GM23338 (cell line): ENCODE results near the gene ARMH4. TPM values are rescaled to one million over a fixed set of nuclear protein-coding genes. Genes with fewer than 3 reads are reported as not detected.
A peak's percentile ranks its signal among the peaks of the same experiment; 100 is the strongest.

Experiments
- ATAC-seq: fragments of 200-7000 bp; cut with Tn5 transposase; 3 replicates; pipeline ENCODE4 v1.9.1; 2020
- DNase-seq: peaks from one replicate; pipeline ENCODE4 v3.0.0-alpha.2; 2015; ENCODE audit warnings: low spot score
- H2AFZ ChIP-seq: fragments of 200-600 bp; sonication (generic); 2 replicates; pipeline ENCODE4 v1.8.0; 2016; ENCODE audit warnings: antibody characterized with exemption, mild to moderate bottlenecking, moderate library complexity
- H3F3A ChIP-seq: fragments of 200-600 bp; sonication (generic); replicated peaks from 2 replicates; pipeline ENCODE4 v1.8.0; 2017; ENCODE audit warnings: antibody characterized with exemption, mixed run types, low read depth
- H3K27ac ChIP-seq: fragments of 200-600 bp; sonication (generic); 2 replicates; pipeline ENCODE4 v1.6.1; 2016; ENCODE audit warnings: low read depth
- H3K27me3 ChIP-seq: fragments of 200-600 bp; sonication (generic); 2 replicates; pipeline ENCODE4 v1.8.0; 2016; ENCODE audit warnings: mild to moderate bottlenecking, mixed run types, moderate library complexity; ENCODE audit not compliant: insufficient read depth
- H3K36me3 ChIP-seq: fragments of 200-600 bp; sonication (generic); 2 replicates; pipeline ENCODE4 v1.8.0; 2016; ENCODE audit warnings: mild to moderate bottlenecking; ENCODE audit not compliant: insufficient read depth
- H3K4me1 ChIP-seq: fragments of 200-600 bp; sonication (generic); 2 replicates; pipeline ENCODE4 v1.8.0; 2016; ENCODE audit warnings: mild to moderate bottlenecking, moderate library complexity; ENCODE audit not compliant: insufficient read depth
- H3K4me2 ChIP-seq: fragments of 200-600 bp; sonication (generic); 2 replicates; pipeline ENCODE4 v1.7.1; 2017; ENCODE audit warnings: mixed run types
- H3K4me3 ChIP-seq: fragments of 200-600 bp; sonication (generic); 2 replicates; pipeline ENCODE4 v1.6.1; 2016; ENCODE audit warnings: mixed run types
- H3K79me2 ChIP-seq: fragments of 200-600 bp; sonication (generic); replicated peaks from 2 replicates; pipeline ENCODE4 v1.8.0; 2017; ENCODE audit warnings: mild to moderate bottlenecking; ENCODE audit not compliant: insufficient read depth
- H3K9me2 ChIP-seq: fragments of 200-600 bp; sonication (generic); 2 replicates; pipeline ENCODE4 v1.8.0; 2017; ENCODE audit not compliant: insufficient read depth
- H4K20me1 ChIP-seq: fragments of 200-600 bp; sonication (generic); replicated peaks from 2 replicates; pipeline ENCODE4 v1.8.0; 2017; ENCODE audit warnings: mild to moderate bottlenecking; ENCODE audit not compliant: insufficient read depth
- H3K27ac Mint-ChIP-seq: 2 replicates; pipeline ENCODE4 v1.8.0; 2020; ENCODE audit warnings: inconsistent platforms, mild to moderate bottlenecking, moderate library complexity, mixed read lengths
- H3K27me3 Mint-ChIP-seq: 3 replicates; pipeline ENCODE4 v1.8.0; 2022; ENCODE audit warnings: low read depth, mild to moderate bottlenecking, moderate library complexity, mixed read lengths, inconsistent platforms; ENCODE audit not compliant: insufficient read depth, poor library complexity
- H3K36me3 Mint-ChIP-seq: 3 replicates; pipeline ENCODE4 v1.8.0; 2021; ENCODE audit warnings: low read depth, mild to moderate bottlenecking, inconsistent platforms, moderate library complexity, mixed read lengths
- H3K4me1 Mint-ChIP-seq: 3 replicates; pipeline ENCODE4 v1.8.0; 2020; ENCODE audit warnings: mild to moderate bottlenecking, inconsistent platforms, mixed read lengths
- H3K4me3 Mint-ChIP-seq: 3 replicates; pipeline ENCODE4 v1.8.0; 2021; ENCODE audit warnings: moderate library complexity, mild to moderate bottlenecking, inconsistent platforms, mixed read lengths
- H3K9me3 Mint-ChIP-seq: 3 replicates; pipeline ENCODE4 v1.8.0; 2020; ENCODE audit warnings: moderate library complexity, mild to moderate bottlenecking, inconsistent platforms, mixed read lengths
- CREB1 ChIP-seq: fragments of 250-450 bp; sonication (Bioruptor Pico); IDR thresholded peaks from 2 replicates; pipeline ENCODE4 v1.5.0; 2020; ENCODE audit warnings: low read depth, mild to moderate bottlenecking, moderate library complexity
- EZH2 ChIP-seq: fragments of 200-600 bp; sonication (generic); IDR thresholded peaks from one replicate; pipeline ENCODE4 v1.8.0; 2017; ENCODE audit warnings: antibody characterized with exemption, mild to moderate bottlenecking, low read depth; ENCODE audit not compliant: unreplicated experiment
- EZH2phosphoT487 ChIP-seq: fragments of 200-600 bp; sonication (generic); IDR thresholded peaks from one replicate; pipeline ENCODE4 v1.8.1; 2018; ENCODE audit warnings: antibody characterized with exemption; ENCODE audit not compliant: unreplicated experiment
- JUNB ChIP-seq: IDR thresholded peaks from one replicate; pipeline ENCODE4 v1.6.1; 2016; ENCODE audit warnings: antibody characterized with exemption; ENCODE audit not compliant: unreplicated experiment
- NANOG ChIP-seq: IDR thresholded peaks from 2 replicates; pipeline ENCODE4 v1.6.1; 2016; ENCODE audit warnings: antibody characterized with exemption, borderline replicate concordance
- POLR2AphosphoS5 ChIP-seq: IDR thresholded peaks from 2 replicates; pipeline ENCODE4 v1.6.1; 2016; ENCODE audit warnings: antibody characterized with exemption, low read depth
- STAT1 ChIP-seq: IDR thresholded peaks from one replicate; pipeline ENCODE4 v1.6.1; 2016; ENCODE audit warnings: antibody characterized with exemption; ENCODE audit not compliant: unreplicated experiment
- ZNF114 ChIP-seq: fragments of 250-450 bp; sonication (Bioruptor Pico); IDR thresholded peaks from 2 replicates; pipeline ENCODE4 v1.5.0; 2020; ENCODE audit warnings: mild to moderate bottlenecking, moderate library complexity
- ZNF331 ChIP-seq: fragments of 250-450 bp; sonication (Bioruptor Pico); IDR thresholded peaks from 2 replicates; pipeline ENCODE4 v1.5.0; 2020; ENCODE audit warnings: low read depth, mild to moderate bottlenecking, moderate library complexity
- polyA plus RNA-seq: library from polyadenylated mRNA; unstranded; fragments of >200 nt; fragmentation: Nextera tagmentation; extraction: Ambion mirVana; gene quantifications from 2 replicates; pipeline ENCODE4 v1.2.1, GENCODE V29; 2016
- total RNA-seq: library from RNA; depleted of rRNA; stranded (reverse); fragments of >200 nt; shearing (Covaris generic); gene quantifications from 2 replicates; pipeline ENCODE4 v1.2.3, GENCODE V29; 2014
- TF ChIP-seq, protein P1 (sequence below): fragments of 250-450 bp; sonication (Bioruptor Pico); IDR thresholded peaks from 2 replicates; pipeline ENCODE4 v1.5.0; 2020; ENCODE audit warnings: mild to moderate bottlenecking, moderate library complexity
- TF ChIP-seq, protein P2 (sequence below): IDR thresholded peaks from one replicate; pipeline ENCODE4 v1.6.1; 2018; ENCODE audit warnings: antibody characterized with exemption; ENCODE audit not compliant: unreplicated experiment
- TF ChIP-seq, protein P3 (sequence below), 2 experiments: fragments of 200-600 bp in 1 of 2; sonication (generic) in 1 of 2; conservative IDR thresholded peaks; 2 replicates each; pipeline versions ENCODE4 v1.5.1 to v1.6.1; 2016 to 2017; ENCODE audit warnings: antibody characterized with exemption in 2 of 2, low read depth in 2 of 2, mild to moderate bottlenecking in 2 of 2, moderate library complexity in 1 of 2
- TF ChIP-seq, protein P4 (sequence below): IDR thresholded peaks from 2 replicates; pipeline ENCODE4 v1.6.1; 2016; ENCODE audit warnings: antibody characterized with exemption

The ARMH4 gene
- total and polyA plus RNA-seq, 2 experiments from 2014 or later, result 15.5 to 20.2 TPM

DNA sequence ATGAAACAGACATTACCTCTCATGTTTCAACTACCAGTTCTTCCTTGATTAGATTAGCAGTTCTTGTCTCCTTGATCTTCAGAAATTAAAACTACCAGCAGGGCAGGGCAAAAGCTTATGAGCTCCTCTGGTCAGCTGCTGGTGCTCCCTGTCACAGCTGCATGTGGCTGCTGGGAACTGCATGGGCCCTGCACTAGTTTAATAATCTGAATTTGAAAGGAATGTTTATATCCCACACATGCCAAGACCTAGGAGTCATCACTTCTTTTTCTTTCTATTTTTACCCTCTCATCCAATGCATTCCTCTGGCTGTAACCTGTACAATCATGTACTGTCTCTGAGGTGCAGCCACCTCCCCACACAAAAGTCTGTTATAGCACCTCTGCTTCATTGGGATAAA is 73.9 kb downstream of the ARMH4 start:
- H4K20me1 ChIP-seq, result no peaks in the 10 kb centered on the region
- Mint-ChIP-seq H3K4me1 (peaks cover 19% of the 10 kb centered on the region), H3K27ac (peak overlapping the region; percentile 73; the same call in 1 of the 2 replicates), H3K4me3 (no peak overlapping the region), H3K27me3 (no peaks in the 10 kb centered on the region), H3K9me3 (no peaks in the 10 kb centered on the region), H3K36me3 (no peaks in the 10 kb centered on the region)
- H3K9me2 ChIP-seq, result peaks cover 5% of the 10 kb centered on the region; the same call in 1 of the 2 replicates
- peaks cover 14% of the 10 kb centered on the region; the same call in 1 of the 2 replicates for H3K4me1 ChIP-seq
- no peak overlapping the region for H3K27ac ChIP-seq
- H3K79me2 ChIP-seq, result no peaks in the 10 kb centered on the region
- DNase-seq (peak; percentile 24), ATAC-seq (peak; percentile 51)
- H3F3A ChIP-seq, result no peaks in the 10 kb centered on the region
- H3K36me3 ChIP-seq, result no peaks in the 10 kb centered on the region
- no peak overlapping the region for H2AFZ ChIP-seq
- H3K27me3 ChIP-seq, result no peaks in the 10 kb centered on the region
- H3K4me2 ChIP-seq, result no peak overlapping the region; the same call in 1 of the 2 replicates
- TF ChIP-seq EZH2phosphoT487 (no peak), JUNB (no peak), EZH2 (no peak), STAT1 (no peak), POLR2AphosphoS5 (no peak), ZNF331 (CRISPR knock-in tag) (no peak), NANOG (no peak), ZNF114 (no peak), CREB1 (no peak)
- TF ChIP-seq, protein P1, sequence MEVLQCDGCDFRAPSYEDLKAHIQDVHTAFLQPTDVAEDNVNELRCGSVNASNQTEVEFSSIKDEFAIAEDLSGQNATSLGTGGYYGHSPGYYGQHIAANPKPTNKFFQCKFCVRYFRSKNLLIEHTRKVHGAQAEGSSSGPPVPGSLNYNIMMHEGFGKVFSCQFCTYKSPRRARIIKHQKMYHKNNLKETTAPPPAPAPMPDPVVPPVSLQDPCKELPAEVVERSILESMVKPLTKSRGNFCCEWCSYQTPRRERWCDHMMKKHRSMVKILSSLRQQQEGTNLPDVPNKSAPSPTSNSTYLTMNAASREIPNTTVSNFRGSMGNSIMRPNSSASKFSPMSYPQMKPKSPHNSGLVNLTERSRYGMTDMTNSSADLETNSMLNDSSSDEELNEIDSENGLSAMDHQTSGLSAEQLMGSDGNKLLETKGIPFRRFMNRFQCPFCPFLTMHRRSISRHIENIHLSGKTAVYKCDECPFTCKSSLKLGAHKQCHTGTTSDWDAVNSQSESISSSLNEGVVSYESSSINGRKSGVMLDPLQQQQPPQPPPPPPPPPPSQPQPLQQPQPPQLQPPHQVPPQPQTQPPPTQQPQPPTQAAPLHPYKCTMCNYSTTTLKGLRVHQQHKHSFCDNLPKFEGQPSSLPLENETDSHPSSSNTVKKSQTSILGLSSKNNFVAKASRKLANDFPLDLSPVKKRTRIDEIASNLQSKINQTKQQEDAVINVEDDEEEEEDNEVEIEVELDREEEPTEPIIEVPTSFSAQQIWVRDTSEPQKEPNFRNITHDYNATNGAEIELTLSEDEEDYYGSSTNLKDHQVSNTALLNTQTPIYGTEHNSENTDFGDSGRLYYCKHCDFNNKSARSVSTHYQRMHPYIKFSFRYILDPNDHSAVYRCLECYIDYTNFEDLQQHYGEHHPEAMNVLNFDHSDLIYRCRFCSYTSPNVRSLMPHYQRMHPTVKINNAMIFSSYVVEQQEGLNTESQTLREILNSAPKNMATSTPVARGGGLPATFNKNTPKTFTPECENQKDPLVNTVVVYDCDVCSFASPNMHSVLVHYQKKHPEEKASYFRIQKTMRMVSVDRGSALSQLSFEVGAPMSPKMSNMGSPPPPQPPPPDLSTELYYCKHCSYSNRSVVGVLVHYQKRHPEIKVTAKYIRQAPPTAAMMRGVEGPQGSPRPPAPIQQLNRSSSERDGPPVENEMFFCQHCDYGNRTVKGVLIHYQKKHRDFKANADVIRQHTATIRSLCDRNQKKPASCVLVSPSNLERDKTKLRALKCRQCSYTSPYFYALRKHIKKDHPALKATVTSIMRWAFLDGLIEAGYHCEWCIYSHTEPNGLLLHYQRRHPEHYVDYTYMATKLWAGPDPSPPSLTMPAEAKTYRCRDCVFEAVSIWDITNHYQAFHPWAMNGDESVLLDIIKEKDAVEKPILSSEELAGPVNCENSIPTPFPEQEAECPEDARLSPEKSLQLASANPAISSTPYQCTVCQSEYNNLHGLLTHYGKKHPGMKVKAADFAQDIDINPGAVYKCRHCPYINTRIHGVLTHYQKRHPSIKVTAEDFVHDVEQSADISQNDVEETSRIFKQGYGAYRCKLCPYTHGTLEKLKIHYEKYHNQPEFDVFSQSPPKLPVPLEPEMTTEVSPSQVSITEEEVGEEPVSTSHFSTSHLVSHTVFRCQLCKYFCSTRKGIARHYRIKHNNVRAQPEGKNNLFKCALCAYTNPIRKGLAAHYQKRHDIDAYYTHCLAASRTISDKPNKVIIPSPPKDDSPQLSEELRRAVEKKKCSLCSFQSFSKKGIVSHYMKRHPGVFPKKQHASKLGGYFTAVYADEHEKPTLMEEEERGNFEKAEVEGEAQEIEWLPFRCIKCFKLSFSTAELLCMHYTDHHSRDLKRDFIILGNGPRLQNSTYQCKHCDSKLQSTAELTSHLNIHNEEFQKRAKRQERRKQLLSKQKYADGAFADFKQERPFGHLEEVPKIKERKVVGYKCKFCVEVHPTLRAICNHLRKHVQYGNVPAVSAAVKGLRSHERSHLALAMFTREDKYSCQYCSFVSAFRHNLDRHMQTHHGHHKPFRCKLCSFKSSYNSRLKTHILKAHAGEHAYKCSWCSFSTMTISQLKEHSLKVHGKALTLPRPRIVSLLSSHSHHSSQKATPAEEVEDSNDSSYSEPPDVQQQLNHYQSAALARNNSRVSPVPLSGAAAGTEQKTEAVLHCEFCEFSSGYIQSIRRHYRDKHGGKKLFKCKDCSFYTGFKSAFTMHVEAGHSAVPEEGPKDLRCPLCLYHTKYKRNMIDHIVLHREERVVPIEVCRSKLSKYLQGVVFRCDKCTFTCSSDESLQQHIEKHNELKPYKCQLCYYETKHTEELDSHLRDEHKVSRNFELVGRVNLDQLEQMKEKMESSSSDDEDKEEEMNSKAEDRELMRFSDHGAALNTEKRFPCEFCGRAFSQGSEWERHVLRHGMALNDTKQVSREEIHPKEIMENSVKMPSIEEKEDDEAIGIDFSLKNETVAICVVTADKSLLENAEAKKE (CRISPR knock-in tag), result no peak
- TF ChIP-seq, protein P2, sequence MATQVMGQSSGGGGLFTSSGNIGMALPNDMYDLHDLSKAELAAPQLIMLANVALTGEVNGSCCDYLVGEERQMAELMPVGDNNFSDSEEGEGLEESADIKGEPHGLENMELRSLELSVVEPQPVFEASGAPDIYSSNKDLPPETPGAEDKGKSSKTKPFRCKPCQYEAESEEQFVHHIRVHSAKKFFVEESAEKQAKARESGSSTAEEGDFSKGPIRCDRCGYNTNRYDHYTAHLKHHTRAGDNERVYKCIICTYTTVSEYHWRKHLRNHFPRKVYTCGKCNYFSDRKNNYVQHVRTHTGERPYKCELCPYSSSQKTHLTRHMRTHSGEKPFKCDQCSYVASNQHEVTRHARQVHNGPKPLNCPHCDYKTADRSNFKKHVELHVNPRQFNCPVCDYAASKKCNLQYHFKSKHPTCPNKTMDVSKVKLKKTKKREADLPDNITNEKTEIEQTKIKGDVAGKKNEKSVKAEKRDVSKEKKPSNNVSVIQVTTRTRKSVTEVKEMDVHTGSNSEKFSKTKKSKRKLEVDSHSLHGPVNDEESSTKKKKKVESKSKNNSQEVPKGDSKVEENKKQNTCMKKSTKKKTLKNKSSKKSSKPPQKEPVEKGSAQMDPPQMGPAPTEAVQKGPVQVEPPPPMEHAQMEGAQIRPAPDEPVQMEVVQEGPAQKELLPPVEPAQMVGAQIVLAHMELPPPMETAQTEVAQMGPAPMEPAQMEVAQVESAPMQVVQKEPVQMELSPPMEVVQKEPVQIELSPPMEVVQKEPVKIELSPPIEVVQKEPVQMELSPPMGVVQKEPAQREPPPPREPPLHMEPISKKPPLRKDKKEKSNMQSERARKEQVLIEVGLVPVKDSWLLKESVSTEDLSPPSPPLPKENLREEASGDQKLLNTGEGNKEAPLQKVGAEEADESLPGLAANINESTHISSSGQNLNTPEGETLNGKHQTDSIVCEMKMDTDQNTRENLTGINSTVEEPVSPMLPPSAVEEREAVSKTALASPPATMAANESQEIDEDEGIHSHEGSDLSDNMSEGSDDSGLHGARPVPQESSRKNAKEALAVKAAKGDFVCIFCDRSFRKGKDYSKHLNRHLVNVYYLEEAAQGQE, result no peak
- TF ChIP-seq, protein P3, sequence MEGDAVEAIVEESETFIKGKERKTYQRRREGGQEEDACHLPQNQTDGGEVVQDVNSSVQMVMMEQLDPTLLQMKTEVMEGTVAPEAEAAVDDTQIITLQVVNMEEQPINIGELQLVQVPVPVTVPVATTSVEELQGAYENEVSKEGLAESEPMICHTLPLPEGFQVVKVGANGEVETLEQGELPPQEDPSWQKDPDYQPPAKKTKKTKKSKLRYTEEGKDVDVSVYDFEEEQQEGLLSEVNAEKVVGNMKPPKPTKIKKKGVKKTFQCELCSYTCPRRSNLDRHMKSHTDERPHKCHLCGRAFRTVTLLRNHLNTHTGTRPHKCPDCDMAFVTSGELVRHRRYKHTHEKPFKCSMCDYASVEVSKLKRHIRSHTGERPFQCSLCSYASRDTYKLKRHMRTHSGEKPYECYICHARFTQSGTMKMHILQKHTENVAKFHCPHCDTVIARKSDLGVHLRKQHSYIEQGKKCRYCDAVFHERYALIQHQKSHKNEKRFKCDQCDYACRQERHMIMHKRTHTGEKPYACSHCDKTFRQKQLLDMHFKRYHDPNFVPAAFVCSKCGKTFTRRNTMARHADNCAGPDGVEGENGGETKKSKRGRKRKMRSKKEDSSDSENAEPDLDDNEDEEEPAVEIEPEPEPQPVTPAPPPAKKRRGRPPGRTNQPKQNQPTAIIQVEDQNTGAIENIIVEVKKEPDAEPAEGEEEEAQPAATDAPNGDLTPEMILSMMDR (conservative IDR thresholded peaks at IDR 0.05; ENCODE audit: low read depth in 2 of 2), result no peak
- TF ChIP-seq, protein P4, sequence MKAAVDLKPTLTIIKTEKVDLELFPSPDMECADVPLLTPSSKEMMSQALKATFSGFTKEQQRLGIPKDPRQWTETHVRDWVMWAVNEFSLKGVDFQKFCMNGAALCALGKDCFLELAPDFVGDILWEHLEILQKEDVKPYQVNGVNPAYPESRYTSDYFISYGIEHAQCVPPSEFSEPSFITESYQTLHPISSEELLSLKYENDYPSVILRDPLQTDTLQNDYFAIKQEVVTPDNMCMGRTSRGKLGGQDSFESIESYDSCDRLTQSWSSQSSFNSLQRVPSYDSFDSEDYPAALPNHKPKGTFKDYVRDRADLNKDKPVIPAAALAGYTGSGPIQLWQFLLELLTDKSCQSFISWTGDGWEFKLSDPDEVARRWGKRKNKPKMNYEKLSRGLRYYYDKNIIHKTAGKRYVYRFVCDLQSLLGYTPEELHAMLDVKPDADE, result no peak
- no peak overlapping the region for H3K4me3 ChIP-seq
